ENCODE measurements around the gene KRT73. TPM values are rescaled to one million over a fixed set of nuclear protein-coding genes. Genes with fewer than 3 reads are reported as not detected.

Gene KRT73
- total and polyA plus RNA-seq, 9 of the 15 experiments (the other 6 are each of a cell fraction or from before 2014, with no cell fraction given) = 0.09 to 0.18 (median 0.13) TPM; not detected in 5

DNA sequence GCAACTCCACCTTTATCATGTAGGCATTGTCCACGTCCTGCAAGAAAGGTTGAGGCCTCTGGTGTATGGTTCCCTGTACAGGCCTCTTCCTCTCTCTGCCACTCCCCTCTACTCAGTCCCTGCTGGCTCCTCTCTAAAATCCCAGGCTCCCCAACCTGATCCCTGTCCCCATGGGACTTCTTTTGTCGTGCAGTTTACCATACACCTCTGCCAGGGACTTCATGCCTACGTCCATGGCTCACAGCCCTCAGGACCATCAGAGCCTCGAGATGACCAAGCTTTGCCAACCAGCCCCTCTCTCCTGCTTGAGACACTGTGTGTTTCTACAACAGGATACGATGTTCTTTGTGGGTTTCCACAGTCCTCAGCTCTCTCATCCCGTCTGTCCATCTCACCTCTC, 30.7 kb upstream of the KRT73 start:
- Histone ChIP-seq H3K4me3 (no peak overlapping the region), H3K27me3 (ENCODE audit: control insufficient read depth in 2 of 2, insufficient read depth in 2 of 2, low read length in 2 of 2) (no peaks in the 10 kb centered on the region), H2AFZ (ENCODE audit: low read depth, low read length) (peak overlapping the region; percentile 44; the same call in 1 of the 2 replicates), H3K9ac (ENCODE audit: insufficient read depth in 1 of 2, low read depth in 2 of 2, low read length in 2 of 2) (no peak overlapping the region), H3K36me3 (ENCODE audit: control insufficient read depth, insufficient read depth, low read length) (no peaks in the 10 kb centered on the region), H4K20me1 (replicated peaks; ENCODE audit: control insufficient read depth, insufficient read depth, low read length) (no peaks in the 10 kb centered on the region), H3K4me2 (ENCODE audit: insufficient read depth, low read length) (no peak overlapping the region), H3K27ac (ENCODE audit: extremely low read depth, low read depth, low read length) (no peak overlapping the region), H3K4me1 (replicated peaks in 1 of 2; ENCODE audit: control insufficient read depth in 2 of 2, insufficient read depth in 2 of 2, low read length in 2 of 2) (peaks cover 26 to 40% of the 10 kb centered on the region in 2 experiments), H3K79me2 (ENCODE audit: control insufficient read depth, insufficient read depth, low read length) (no peaks in the 10 kb centered on the region), H3K9me1 (ENCODE audit: control insufficient read depth, insufficient read depth, low read length) (no peaks in the 10 kb centered on the region), H3K9me3 (replicated peaks; ENCODE audit: control insufficient read depth, insufficient read depth, low read depth, low read length) (no peaks in the 10 kb centered on the region)
- 36% methylated on average over 6 of the region's 6 CpGs for WGBS (ENCODE audit: insufficient coverage, low coverage, missing lambda C conversion rate)
- in situ Hi-C loops (cut with MboI) (no loop called here), intact Hi-C loops (cut with micrococcal nuclease) (no loop called here)
- FAIRE-seq (no peak), ATAC-seq (no peak), DNase-seq (ENCODE audit: extremely low read depth in 1 of 4, low spot score in 3 of 4) (no peak)
- POLR2A ChIA-PET = interaction anchor here (1.1 to 1.4 kb wide), 2 partner anchors 9 to 12 kb away, joined by 4 to 5 read pairs; no protein-coding TSS in a partner anchor
- BruUV-seq (replicated peaks) = no TSS peak
- CTCF ChIA-PET (ENCODE audit: low intra/inter-chr PET ratio) = no interaction called here
- TF ChIP-seq CC2D1A (IDR thresholded peaks at IDR 0.05) (no peak), MAFF (IDR thresholded peaks at IDR 0.05; ENCODE audit: low read length) (no peak), RAD21 (CRISPR knock-in tag; conservative IDR thresholded peaks at IDR 0.05 in 1 of 2, IDR thresholded peaks at IDR 0.05 in 1 of 2) (no peak), ZBED1 (IDR thresholded peaks at IDR 0.05) (no peak), RBM14 (IDR thresholded peaks at IDR 0.05; ENCODE audit: borderline replicate concordance, insufficient read depth, low read depth, low read length) (no peak), KDM2B (CRISPR knock-in tag; IDR thresholded peaks at IDR 0.05) (no peak), ARHGAP35 (IDR thresholded peaks at IDR 0.05; ENCODE audit: partially characterized antibody) (no peak), CREBBP (IDR thresholded peaks at IDR 0.05; ENCODE audit: low read depth, low read length) (no peak), XRCC5 (IDR thresholded peaks at IDR 0.05; ENCODE audit: low read depth, low read length) (no peak)
- TF ChIP-seq, protein P1, sequence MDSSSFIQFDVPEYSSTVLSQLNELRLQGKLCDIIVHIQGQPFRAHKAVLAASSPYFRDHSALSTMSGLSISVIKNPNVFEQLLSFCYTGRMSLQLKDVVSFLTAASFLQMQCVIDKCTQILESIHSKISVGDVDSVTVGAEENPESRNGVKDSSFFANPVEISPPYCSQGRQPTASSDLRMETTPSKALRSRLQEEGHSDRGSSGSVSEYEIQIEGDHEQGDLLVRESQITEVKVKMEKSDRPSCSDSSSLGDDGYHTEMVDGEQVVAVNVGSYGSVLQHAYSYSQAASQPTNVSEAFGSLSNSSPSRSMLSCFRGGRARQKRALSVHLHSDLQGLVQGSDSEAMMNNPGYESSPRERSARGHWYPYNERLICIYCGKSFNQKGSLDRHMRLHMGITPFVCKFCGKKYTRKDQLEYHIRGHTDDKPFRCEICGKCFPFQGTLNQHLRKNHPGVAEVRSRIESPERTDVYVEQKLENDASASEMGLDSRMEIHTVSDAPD (CRISPR knock-in tag; IDR thresholded peaks at IDR 0.05) = no peak
- TF ChIP-seq, protein P2, sequence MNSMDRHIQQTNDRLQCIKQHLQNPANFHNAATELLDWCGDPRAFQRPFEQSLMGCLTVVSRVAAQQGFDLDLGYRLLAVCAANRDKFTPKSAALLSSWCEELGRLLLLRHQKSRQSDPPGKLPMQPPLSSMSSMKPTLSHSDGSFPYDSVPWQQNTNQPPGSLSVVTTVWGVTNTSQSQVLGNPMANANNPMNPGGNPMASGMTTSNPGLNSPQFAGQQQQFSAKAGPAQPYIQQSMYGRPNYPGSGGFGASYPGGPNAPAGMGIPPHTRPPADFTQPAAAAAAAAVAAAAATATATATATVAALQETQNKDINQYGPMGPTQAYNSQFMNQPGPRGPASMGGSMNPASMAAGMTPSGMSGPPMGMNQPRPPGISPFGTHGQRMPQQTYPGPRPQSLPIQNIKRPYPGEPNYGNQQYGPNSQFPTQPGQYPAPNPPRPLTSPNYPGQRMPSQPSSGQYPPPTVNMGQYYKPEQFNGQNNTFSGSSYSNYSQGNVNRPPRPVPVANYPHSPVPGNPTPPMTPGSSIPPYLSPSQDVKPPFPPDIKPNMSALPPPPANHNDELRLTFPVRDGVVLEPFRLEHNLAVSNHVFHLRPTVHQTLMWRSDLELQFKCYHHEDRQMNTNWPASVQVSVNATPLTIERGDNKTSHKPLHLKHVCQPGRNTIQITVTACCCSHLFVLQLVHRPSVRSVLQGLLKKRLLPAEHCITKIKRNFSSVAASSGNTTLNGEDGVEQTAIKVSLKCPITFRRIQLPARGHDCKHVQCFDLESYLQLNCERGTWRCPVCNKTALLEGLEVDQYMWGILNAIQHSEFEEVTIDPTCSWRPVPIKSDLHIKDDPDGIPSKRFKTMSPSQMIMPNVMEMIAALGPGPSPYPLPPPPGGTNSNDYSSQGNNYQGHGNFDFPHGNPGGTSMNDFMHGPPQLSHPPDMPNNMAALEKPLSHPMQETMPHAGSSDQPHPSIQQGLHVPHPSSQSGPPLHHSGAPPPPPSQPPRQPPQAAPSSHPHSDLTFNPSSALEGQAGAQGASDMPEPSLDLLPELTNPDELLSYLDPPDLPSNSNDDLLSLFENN (IDR thresholded peaks at IDR 0.05; ENCODE audit: low read depth in 2 of 2, low read length in 2 of 2) = no peak
- TF ChIP-seq, protein P3, sequence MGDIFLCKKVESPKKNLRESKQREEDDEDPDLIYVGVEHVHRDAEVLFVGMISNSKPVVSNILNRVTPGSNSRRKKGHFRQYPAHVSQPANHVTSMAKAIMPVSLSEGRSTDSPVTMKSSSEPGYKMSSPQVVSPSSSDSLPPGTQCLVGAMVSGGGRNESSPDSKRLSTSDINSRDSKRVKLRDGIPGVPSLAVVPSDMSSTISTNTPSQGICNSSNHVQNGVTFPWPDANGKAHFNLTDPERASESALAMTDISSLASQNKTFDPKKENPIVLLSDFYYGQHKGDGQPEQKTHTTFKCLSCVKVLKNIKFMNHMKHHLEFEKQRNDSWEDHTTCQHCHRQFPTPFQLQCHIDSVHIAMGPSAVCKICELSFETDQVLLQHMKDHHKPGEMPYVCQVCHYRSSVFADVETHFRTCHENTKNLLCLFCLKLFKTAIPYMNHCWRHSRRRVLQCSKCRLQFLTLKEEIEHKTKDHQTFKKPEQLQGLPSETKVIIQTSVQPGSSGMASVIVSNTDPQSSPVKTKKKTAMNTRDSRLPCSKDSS (IDR thresholded peaks at IDR 0.05; ENCODE audit: low read depth, partially characterized antibody) = no peak
- TF ChIP-seq, protein P4, sequence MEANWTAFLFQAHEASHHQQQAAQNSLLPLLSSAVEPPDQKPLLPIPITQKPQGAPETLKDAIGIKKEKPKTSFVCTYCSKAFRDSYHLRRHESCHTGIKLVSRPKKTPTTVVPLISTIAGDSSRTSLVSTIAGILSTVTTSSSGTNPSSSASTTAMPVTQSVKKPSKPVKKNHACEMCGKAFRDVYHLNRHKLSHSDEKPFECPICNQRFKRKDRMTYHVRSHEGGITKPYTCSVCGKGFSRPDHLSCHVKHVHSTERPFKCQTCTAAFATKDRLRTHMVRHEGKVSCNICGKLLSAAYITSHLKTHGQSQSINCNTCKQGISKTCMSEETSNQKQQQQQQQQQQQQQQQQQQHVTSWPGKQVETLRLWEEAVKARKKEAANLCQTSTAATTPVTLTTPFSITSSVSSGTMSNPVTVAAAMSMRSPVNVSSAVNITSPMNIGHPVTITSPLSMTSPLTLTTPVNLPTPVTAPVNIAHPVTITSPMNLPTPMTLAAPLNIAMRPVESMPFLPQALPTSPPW (CRISPR knock-in tag; IDR thresholded peaks at IDR 0.05) = no peak
